ENCODE measurements around the gene BRINP2.

BRINP2 gene

GRCh38 chr1:177256153-177257075 is 85.7 kb downstream of the BRINP2 start:
- peak; percentile 58 for DNase-seq (ENCODE audit: low read depth)
- peak; percentile 56 for TF ChIP-seq CTCF (IDR thresholded peaks at IDR 0.05; ENCODE audit: insufficient read depth, low read depth, low read length, missing control alignments)
- no peak overlapping the region for H3K4me3 ChIP-seq (ENCODE audit: low read depth, low read length)

GRCh38 chr1:177257128-177257527 is 86.4 kb downstream of the BRINP2 start:
- no peak overlapping the region for H3K4me3 ChIP-seq (ENCODE audit: low read depth, low read length)
- DNase-seq (ENCODE audit: low read depth), result no peak
- no peak for TF ChIP-seq CTCF (IDR thresholded peaks at IDR 0.05; ENCODE audit: insufficient read depth, low read depth, low read length, missing control alignments)

GRCh38 chr1:177257576-177257975 is 86.8 kb downstream of the BRINP2 start:
- no peak for DNase-seq (ENCODE audit: low read depth)
- no peak for TF ChIP-seq CTCF (IDR thresholded peaks at IDR 0.05; ENCODE audit: insufficient read depth, low read depth, low read length, missing control alignments)
- no peak overlapping the region for H3K4me3 ChIP-seq (ENCODE audit: low read depth, low read length)

- H3K4me3 ChIP-seq (ENCODE audit: low read depth, low read length), result no peak overlapping the region
- no peak for DNase-seq (ENCODE audit: low read depth)
- no peak for TF ChIP-seq CTCF (IDR thresholded peaks at IDR 0.05; ENCODE audit: insufficient read depth, low read depth, low read length, missing control alignments)
These were observed 100.1 kb downstream of the BRINP2 start for GRCh38 chr1:177270863-177271262.

- no peak for TF ChIP-seq CTCF (IDR thresholded peaks at IDR 0.05; ENCODE audit: insufficient read depth, low read depth, low read length, missing control alignments)
- no peak overlapping the region for H3K4me3 ChIP-seq (ENCODE audit: low read depth, low read length)
- no peak for DNase-seq (ENCODE audit: low read depth)
These were observed 102.4 kb downstream of the BRINP2 start for GRCh38 chr1:177273141-177273540.

- TF ChIP-seq CTCF (IDR thresholded peaks at IDR 0.05; ENCODE audit: insufficient read depth, low read depth, low read length, missing control alignments), result no peak
- no peak for DNase-seq (ENCODE audit: low read depth)
- no peak overlapping the region for H3K4me3 ChIP-seq (ENCODE audit: low read depth, low read length)
These were observed 104.0 kb downstream of the BRINP2 start for GRCh38 chr1:177274687-177275211.
